Right hindlimb (tissue), 1 donor: ENCODE data around the gene PGM2L1.
A peak's percentile ranks its signal among the peaks of the same experiment; 100 is the strongest.

Source experiments
- DNase-seq: peaks from one replicate; pipeline ENCODE4 v3.0.0-alpha.2; 2018

The PGM2L1 gene

DNA sequence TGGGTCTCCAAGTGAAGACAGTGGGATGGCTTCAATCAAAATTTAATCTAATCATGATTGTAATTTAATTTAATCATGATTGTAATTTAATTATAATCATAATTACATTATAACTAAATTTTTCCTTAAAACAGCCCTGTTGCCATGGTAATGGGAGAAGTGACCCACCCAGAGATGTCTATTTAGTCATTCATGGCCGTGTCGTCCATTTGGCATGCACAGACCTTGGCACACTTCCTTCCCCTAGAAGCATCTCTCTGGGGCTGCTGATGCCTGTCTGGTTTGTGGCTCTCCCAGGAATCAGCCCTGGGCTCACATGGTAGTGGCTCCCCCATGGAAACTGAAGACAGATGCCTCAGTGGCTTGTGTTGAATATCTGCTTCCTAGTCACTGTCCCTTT is 113.8 kb downstream of the PGM2L1 start:
- no peak for DNase-seq

DNA sequence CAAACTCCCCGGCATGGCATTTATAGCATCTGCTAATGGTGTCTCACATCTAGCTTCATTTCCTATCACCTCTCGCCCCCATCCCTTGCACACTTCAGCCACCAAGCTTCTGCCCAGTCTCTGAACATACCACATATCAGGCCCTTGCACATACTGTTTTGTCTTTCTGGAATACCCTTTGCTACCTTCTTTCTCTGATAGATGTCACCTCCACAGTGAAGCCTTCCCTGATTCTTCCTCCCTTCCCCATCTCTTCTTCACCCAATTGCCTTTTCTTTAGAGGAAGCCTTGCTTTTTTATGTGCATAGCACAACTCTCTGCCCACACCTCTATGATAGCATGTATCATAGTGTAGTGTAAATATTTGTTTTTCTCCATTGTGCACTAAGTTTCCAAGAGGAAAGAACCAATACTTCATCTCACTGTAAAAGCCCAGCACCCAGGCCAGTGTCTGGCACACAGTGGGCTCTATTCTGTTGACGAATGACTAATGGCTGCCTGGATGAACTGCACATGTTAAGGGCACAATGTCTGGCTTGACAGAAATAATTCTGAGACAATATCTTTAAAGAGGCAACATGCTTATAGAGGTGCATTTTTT is 114.6 kb downstream of the PGM2L1 start:
- no peak for DNase-seq

DNA sequence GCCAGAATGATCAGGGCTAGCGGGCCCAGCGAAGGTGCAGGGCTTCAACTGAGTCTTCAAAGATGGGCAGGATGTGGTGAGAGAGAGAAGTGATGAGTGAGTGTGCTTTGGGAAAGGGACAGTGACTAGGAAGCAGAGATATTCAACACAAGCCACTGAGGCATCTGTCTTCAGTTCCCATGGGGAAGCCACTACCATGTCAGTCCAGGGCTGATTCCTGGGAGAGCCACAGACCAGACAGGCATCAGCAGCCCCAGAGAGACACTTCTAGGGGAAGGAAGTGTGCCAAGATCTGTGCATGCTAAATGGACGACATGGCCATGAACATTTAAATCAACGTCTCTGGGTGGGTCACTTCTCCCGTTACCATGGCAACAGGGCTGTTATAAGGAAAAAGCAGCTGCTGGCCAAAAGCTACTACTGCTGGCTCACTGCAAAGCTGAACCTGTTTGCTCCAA is 115.3 kb downstream of the PGM2L1 start:
- DNase-seq, result peak; percentile 47

DNA sequence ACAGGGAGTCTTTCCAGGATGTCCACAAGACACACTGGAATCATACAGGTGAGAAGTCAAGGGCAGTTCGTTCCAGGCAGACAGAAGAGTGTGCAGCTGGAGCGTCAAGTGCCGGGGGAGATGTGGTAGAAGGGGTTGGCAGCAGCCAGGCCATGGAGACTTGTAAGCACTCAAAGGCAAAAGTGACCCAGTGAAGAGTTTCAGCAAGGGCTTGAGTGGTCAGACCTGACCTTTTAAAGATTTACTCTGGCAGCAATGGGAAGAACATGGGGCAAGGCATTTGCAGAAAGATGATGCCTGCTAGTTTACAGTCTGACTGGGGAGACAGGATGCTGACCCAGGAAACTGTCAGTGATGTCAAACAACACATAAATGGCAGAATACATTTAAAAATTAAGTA is 115.8 kb downstream of the PGM2L1 start:
- no peak for DNase-seq

DNA sequence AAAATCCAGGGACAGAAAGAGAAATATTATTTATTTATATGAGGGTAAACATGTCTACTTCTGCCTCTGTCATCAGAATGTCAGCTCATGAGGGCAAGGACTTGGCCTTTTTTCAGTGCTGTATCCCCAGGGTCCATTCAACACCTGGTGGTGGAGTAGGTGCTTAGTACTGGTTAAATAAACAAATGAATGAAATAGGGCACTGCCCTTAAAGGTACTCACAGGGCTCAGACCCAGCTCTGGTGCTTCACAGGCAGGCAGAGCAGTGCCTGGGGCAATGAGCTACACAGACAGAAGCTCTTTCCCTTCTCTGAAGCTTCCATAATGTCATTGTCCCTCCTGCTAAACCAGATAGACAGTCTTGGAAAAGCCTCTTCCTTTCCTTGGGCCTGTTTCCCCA is 117.7 kb downstream of the PGM2L1 start:
- no peak for DNase-seq
